PC-9 (cell line): Measurements from ENCODE around the gene SELL. TPM values are rescaled to one million over a fixed set of nuclear protein-coding genes. Genes with fewer than 3 reads are reported as not detected.

Experiments used
- BruUV-seq: library from RNA; stranded (reverse); fragments of 400-500 nt; replicated peaks from 2 replicates; lab custom pipeline; 2021; lab: Mats Ljungman, UMichigan
- CTCF ChIA-PET: fragments of 300-600 bp; sonication (Branson Sonifier 250); formaldehyde crosslinking; loops from one replicate; lab custom pipeline; 2022; ENCODE audit warnings: antibody characterized with exemption; lab: Charles Lee
- POLR2A ChIA-PET: fragments of 300-600 bp; sonication (Branson Sonifier 250); formaldehyde crosslinking; loops from one replicate; lab custom pipeline; 2022; ENCODE audit warnings: antibody characterized with exemption; ENCODE audit not compliant: unreplicated experiment; lab: Charles Lee
- DNase-seq, 2 experiments: peaks; one replicate each; pipeline versions ENCODE4 v3.0.0 to v3.0.0-alpha.2; 2015 to 2022; ENCODE audit warnings: mixed read lengths in 1 of 2
- H2AFZ ChIP-seq: fragments of 200-600 bp; sonication (generic); 2 replicates; pipeline ENCODE4 v1.8.1; 2017; ENCODE audit warnings: antibody characterized with exemption
- H3F3A ChIP-seq: fragments of 200-600 bp; sonication (generic); 2 replicates; pipeline ENCODE4 v1.8.1; 2017; ENCODE audit warnings: antibody characterized with exemption, mild to moderate bottlenecking, low read depth; ENCODE audit not compliant: insufficient read depth
- H3K27ac ChIP-seq: fragments of 200-600 bp; sonication (generic); 2 replicates; pipeline ENCODE4 v1.6.1; 2016; ENCODE audit warnings: mixed run types
- H3K27me3 ChIP-seq: fragments of 200-600 bp; sonication (generic); 2 replicates; pipeline ENCODE4 v1.6.1; 2016; ENCODE audit warnings: low read depth, mixed run types; ENCODE audit not compliant: insufficient read depth
- H3K36me3 ChIP-seq: fragments of 200-600 bp; sonication (generic); 2 replicates; pipeline ENCODE4 v1.6.1; 2016; ENCODE audit warnings: low read depth, mixed run types
- H3K4me1 ChIP-seq: fragments of 200-600 bp; sonication (generic); replicated peaks from 2 replicates; pipeline ENCODE4 v1.6.1; 2016; ENCODE audit warnings: mixed run types; ENCODE audit not compliant: insufficient read depth
- H3K4me2 ChIP-seq: fragments of 200-600 bp; sonication (generic); 2 replicates; pipeline ENCODE4 v1.6.1; 2017; ENCODE audit warnings: mixed run types
- H3K4me3 ChIP-seq: fragments of 200-600 bp; sonication (generic); 2 replicates; pipeline ENCODE4 v1.6.1; 2016; ENCODE audit warnings: mixed run types
- H3K79me2 ChIP-seq: fragments of 200-600 bp; sonication (generic); 2 replicates; pipeline ENCODE4 v1.6.1; 2017; ENCODE audit warnings: low read depth, mixed run types
- H3K9me2 ChIP-seq: fragments of 200-600 bp; sonication (generic); 2 replicates; pipeline ENCODE4 v1.8.1; 2017; ENCODE audit warnings: mild to moderate bottlenecking; ENCODE audit not compliant: insufficient read depth
- H3K9me3 ChIP-seq: fragments of 200-600 bp; sonication (generic); 2 replicates; pipeline ENCODE4 v1.8.1; 2016; ENCODE audit warnings: low read depth; ENCODE audit not compliant: insufficient read depth
- H4K20me1 ChIP-seq: fragments of 200-600 bp; sonication (generic); 2 replicates; pipeline ENCODE4 v1.8.1; 2017; ENCODE audit not compliant: insufficient read depth
- EZH2 ChIP-seq: fragments of 200-600 bp; sonication (generic); IDR thresholded peaks from 2 replicates; pipeline ENCODE4 v1.8.0; 2017; ENCODE audit warnings: antibody characterized with exemption, low read depth
- intact Hi-C: fragments of 100-400 bp; cut with micrococcal nuclease; formaldehyde crosslinking; loops from one replicate; pipeline ENCODE4 v1.10.0; 2022; ENCODE audit not compliant: unreplicated experiment
- total RNA-seq: library from RNA; stranded (reverse); gene quantifications from 2 replicates; pipeline ENCODE4 v1.2.3, GENCODE V29; 2021
- TF ChIP-seq, protein P1 (sequence below): fragments of 200-600 bp; sonication (generic); conservative IDR thresholded peaks from 2 replicates; pipeline ENCODE4 v1.6.1; 2017; ENCODE audit warnings: mixed run types, antibody characterized with exemption, mild to moderate bottlenecking, moderate library complexity

SELL gene
- total RNA-seq, 1 experiment from 2014 or later: 6.5 TPM

DNA sequence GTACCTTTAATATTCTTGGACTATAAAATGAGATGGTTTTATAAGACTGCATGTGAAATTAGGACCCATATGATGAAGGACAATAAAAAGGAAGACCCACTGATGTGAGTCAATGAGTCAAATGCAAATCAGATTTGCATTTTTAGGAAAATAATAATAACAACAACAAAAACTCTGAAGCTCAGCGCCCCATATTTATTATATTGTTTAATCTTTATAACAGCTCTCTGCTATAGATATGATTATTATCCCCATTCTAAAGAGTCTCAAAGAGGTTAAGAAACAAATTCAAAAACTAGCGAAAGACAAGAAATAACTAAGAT lies 850 bp upstream of the SELL start:
- Histone ChIP-seq H3K27ac (no peak overlapping the region), H3K4me3 (no peak overlapping the region), H3K9me2 (no peaks in the 10 kb centered on the region), H3K4me2 (peak overlapping the region; percentile 83; the same call in 1 of the 2 replicates), H3K4me1 (peaks cover 9% of the 10 kb centered on the region), H3K36me3 (no peaks in the 10 kb centered on the region), H3K27me3 (peaks cover 8% of the 10 kb centered on the region; the same call in 1 of the 2 replicates), H3F3A (no peaks in the 10 kb centered on the region), H4K20me1 (no peaks in the 10 kb centered on the region), H3K79me2 (no peaks in the 10 kb centered on the region), H2AFZ (peak overlapping the region; percentile 94; the same call in 1 of the 2 replicates), H3K9me3 (peaks cover 7% of the 10 kb centered on the region; the same call in 1 of the 2 replicates)
- BruUV-seq: no TSS peak
- ChIA-PET POLR2A (interaction anchor here (0.6 kb wide), 1 partner anchor 819 kb away, joined by 4 read pairs; no protein-coding TSS in a partner anchor), CTCF (interaction anchor here (0.6 to 1.4 kb wide), 5 partner anchors 35 to 132 kb away, joined by 3 to 13 read pairs (median 6); partner anchors contain the start of gene F5)
- intact Hi-C loops: loop anchor here (1.0 to 5.0 kb wide), 5 partner anchors 82 to 245 kb away; partner anchors contain the start of gene METTL18
- DNase-seq: no peak
- TF ChIP-seq EZH2: no peak
- TF ChIP-seq, protein P1, sequence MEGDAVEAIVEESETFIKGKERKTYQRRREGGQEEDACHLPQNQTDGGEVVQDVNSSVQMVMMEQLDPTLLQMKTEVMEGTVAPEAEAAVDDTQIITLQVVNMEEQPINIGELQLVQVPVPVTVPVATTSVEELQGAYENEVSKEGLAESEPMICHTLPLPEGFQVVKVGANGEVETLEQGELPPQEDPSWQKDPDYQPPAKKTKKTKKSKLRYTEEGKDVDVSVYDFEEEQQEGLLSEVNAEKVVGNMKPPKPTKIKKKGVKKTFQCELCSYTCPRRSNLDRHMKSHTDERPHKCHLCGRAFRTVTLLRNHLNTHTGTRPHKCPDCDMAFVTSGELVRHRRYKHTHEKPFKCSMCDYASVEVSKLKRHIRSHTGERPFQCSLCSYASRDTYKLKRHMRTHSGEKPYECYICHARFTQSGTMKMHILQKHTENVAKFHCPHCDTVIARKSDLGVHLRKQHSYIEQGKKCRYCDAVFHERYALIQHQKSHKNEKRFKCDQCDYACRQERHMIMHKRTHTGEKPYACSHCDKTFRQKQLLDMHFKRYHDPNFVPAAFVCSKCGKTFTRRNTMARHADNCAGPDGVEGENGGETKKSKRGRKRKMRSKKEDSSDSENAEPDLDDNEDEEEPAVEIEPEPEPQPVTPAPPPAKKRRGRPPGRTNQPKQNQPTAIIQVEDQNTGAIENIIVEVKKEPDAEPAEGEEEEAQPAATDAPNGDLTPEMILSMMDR: peak; percentile 36; the same call in 1 of the 2 replicates

DNA sequence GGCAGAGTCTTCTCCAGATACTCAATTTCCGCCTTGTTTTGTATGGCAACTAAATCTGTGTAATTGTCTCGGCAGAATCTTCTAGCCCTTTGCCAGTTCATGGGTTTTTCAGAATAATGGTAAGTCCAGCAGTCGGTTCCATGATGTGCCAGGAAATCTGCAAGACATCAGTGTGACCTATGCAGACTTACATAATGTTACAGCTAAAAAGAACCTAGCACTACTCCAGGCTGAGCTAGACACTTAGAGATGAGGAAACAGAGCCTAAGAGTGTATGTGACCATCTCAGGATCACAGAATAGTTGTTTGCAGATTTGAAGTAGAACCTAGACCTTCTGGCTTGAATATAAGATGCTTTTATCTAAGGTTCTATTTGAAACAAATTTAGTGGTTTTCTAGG lies 2.8 kb downstream of the SELL start:
- H3K36me3 ChIP-seq: no peaks in the 10 kb centered on the region
- H3K9me2 ChIP-seq: no peaks in the 10 kb centered on the region; the same call in 1 of the 2 replicates
- intact Hi-C loops: no loop called here
- peaks cover 9% of the 10 kb centered on the region for H3K4me1 ChIP-seq
- H3F3A ChIP-seq: no peaks in the 10 kb centered on the region
- no TSS peak for BruUV-seq
- no peak overlapping the region for H2AFZ ChIP-seq
- CTCF ChIA-PET: no interaction called here
- TF ChIP-seq, protein P1: no peak
- no peak for TF ChIP-seq EZH2
- H3K27ac ChIP-seq: no peak overlapping the region
- H4K20me1 ChIP-seq: no peaks in the 10 kb centered on the region
- POLR2A ChIA-PET: no interaction called here
- H3K4me3 ChIP-seq: no peak overlapping the region
- H3K27me3 ChIP-seq: no peaks in the 10 kb centered on the region
- H3K4me2 ChIP-seq: no peak overlapping the region
- H3K9me3 ChIP-seq: peaks cover 7% of the 10 kb centered on the region; the same call in 1 of the 2 replicates
- no peaks in the 10 kb centered on the region for H3K79me2 ChIP-seq
- DNase-seq: no peak

DNA sequence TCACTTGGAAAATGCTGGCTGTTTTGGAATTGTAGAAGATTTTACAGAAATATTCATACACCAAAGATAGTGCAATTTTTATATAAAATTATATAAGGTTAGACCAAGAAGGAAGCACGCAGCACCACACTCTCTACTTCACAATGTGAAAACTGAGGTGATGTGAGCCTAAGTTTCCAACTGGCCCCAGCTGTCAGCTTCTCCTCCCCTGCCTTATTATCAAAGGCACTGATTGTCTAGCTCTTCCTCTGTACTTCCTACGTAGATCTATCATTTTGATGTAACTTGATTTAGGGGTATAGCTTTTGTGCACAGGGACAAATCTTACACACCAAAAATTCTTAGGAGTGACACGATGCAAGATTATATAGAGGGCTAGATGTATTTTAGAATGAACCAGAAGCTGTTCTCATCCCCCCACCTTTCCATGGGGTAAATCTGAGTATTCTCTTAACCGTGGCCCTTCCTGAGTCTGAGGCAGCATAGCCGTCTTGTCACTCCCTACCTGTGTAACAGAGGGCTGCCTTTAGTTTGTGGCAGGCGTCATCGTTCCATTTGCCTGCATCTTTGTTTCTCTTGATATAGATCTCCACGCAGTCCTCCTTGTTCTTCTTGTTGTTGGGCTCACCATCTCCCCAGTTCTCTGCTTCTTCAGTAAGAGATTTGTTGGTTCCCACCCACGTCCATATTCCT lies 3.4 kb downstream of the SELL start:
- CTCF ChIA-PET: interaction anchor here (0.6 kb wide), 1 partner anchor 11 kb away, joined by 3 read pairs; no protein-coding TSS in a partner anchor

More for the DNA sequence above, 3.4 kb downstream of the SELL start:
- H3K27me3 ChIP-seq: no peaks in the 10 kb centered on the region
- H3K4me3 ChIP-seq: no peak overlapping the region
- H2AFZ ChIP-seq: no peak overlapping the region
- H3K4me1 ChIP-seq: peaks cover 9% of the 10 kb centered on the region
- POLR2A ChIA-PET: no interaction called here
- no peaks in the 10 kb centered on the region; the same call in 1 of the 2 replicates for H3K9me2 ChIP-seq
- no TSS peak for BruUV-seq
- H3F3A ChIP-seq: no peaks in the 10 kb centered on the region
- H3K36me3 ChIP-seq: no peaks in the 10 kb centered on the region
- no peak overlapping the region for H3K4me2 ChIP-seq
- no peak for TF ChIP-seq EZH2
- TF ChIP-seq, protein P1: no peak
- H4K20me1 ChIP-seq: no peaks in the 10 kb centered on the region
- peaks cover under 1% of the 10 kb centered on the region; the same call in 1 of the 2 replicates for H3K9me3 ChIP-seq
- intact Hi-C loops: no loop called here
- no peaks in the 10 kb centered on the region for H3K79me2 ChIP-seq
- H3K27ac ChIP-seq: no peak overlapping the region
- DNase-seq: no peak
